GM13977 (cell line): ENCODE data around the gene UNC5B.

Experiments used
- DNase-seq: peaks from one replicate; pipeline ENCODE4 v3.0.0; 2012; ENCODE audit warnings: low spot score
- CTCF ChIP-seq: IDR thresholded peaks from 2 replicates; pipeline ENCODE4 v1.5.1; 2012; ENCODE audit warnings: mild to moderate bottlenecking, control low read depth; ENCODE audit not compliant: insufficient read depth; ENCODE audit errors: extremely low read depth, missing control alignments
- in situ Hi-C: fragments of 300-500 bp; cut with MboI; formaldehyde crosslinking; loops from one replicate; pipeline ENCODE4 v1.12.0; 2022; ENCODE audit warnings: low sequenced_read_pairs, low pct_unique_long_range_greater_than_20kb, mixed read lengths, inconsistent platforms; ENCODE audit not compliant: unreplicated experiment

Gene UNC5B

GRCh38 chr10:71241830-71242621 lies 29.7 kb downstream of the UNC5B start:
- no peak for DNase-seq
- in situ Hi-C loops, result no loop called here
- TF ChIP-seq CTCF, result no peak

- no peak for TF ChIP-seq CTCF
- in situ Hi-C loops, result no loop called here
- DNase-seq, result no peak
Measured at GRCh38 chr10:71242622-71243009, 30.2 kb downstream of the UNC5B start.

GRCh38 chr10:71243756-71244395 lies 31.5 kb downstream of the UNC5B start:
- TF ChIP-seq CTCF, result no peak
- no peak for DNase-seq
- in situ Hi-C loops, result no loop called here

- no peak for DNase-seq
- in situ Hi-C loops, result no loop called here
- TF ChIP-seq CTCF, result no peak
Measured at GRCh38 chr10:71244431-71245419, 32.4 kb downstream of the UNC5B start.

- no peak for TF ChIP-seq CTCF
- no peak for DNase-seq
- in situ Hi-C loops, result no loop called here
Measured at GRCh38 chr10:71245420-71246325, 33.3 kb downstream of the UNC5B start.
